Testis (tissue), 2 donors: ENCODE measurements around the gene CENPT.

ENCODE experiments used
- CTCF ChIP-seq, 3 experiments: fragments of 450-650 bp in 2 of 3; fragments of 200-600 bp in 1 of 3; sonication (generic) in 1 of 3; IDR thresholded peaks; one replicate each; pipeline ENCODE4 v1.5.1; 2016 to 2019; ENCODE audit warnings: antibody characterized with exemption in 3 of 3, mild to moderate bottlenecking in 2 of 3, moderate library complexity in 1 of 3
- POLR2A ChIP-seq: fragments of 450-650 bp; IDR thresholded peaks from one replicate; pipeline ENCODE4 v1.6.1; 2017; ENCODE audit warnings: antibody characterized with exemption, mild to moderate bottlenecking, moderate library complexity

- no peak for TF ChIP-seq CTCF (IDR thresholded peaks at IDR 0.05)
- TF ChIP-seq POLR2A: no peak
Measured at GRCh38 chr16:67803894-67804293, 43.6 kb downstream of the CENPT start.
